ENCODE data around the gene EXOC3.
"Not testable (repeated sequence)": the region's sequence is repeated elsewhere in the genome, so short reads cannot be mapped to it uniquely, and the experiment has no call there.

The EXOC3 gene

GRCh38 chr5:500491-500890 is 57.5 kb downstream of the EXOC3 start:
- no peak for DNase-seq (ENCODE audit: low read depth in 2 of 2)

- no peak for DNase-seq (ENCODE audit: low read depth in 2 of 2)
These were observed 58.3 kb downstream of the EXOC3 start for GRCh38 chr5:501105-501830.

DNA sequence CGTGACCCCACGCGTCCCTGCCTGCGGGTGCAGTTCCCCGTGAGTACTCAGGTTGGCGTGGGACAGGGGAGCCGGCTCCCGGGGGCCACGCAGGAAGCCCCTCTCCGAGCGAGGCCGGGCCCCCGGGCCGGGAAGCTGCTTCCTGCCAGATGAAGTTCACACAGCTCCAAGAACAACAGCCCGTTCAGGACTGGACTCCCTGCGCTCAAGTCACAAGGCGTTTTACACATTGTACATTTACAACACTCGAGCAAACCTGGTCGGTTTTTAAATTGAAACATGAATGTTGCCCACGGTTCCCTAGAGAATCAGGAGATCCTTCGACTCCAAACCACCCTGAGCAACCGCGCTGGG is 58.8 kb downstream of the EXOC3 start:
- no peak for DNase-seq (ENCODE audit: low read depth in 2 of 2)

GRCh38 chr5:502325-503079 is 59.5 kb downstream of the EXOC3 start:
- DNase-seq (ENCODE audit: low read depth in 2 of 2): no peak

- no peak for DNase-seq (ENCODE audit: low read depth in 2 of 2)
These were observed 61.6 kb downstream of the EXOC3 start for GRCh38 chr5:504326-505154.

DNA sequence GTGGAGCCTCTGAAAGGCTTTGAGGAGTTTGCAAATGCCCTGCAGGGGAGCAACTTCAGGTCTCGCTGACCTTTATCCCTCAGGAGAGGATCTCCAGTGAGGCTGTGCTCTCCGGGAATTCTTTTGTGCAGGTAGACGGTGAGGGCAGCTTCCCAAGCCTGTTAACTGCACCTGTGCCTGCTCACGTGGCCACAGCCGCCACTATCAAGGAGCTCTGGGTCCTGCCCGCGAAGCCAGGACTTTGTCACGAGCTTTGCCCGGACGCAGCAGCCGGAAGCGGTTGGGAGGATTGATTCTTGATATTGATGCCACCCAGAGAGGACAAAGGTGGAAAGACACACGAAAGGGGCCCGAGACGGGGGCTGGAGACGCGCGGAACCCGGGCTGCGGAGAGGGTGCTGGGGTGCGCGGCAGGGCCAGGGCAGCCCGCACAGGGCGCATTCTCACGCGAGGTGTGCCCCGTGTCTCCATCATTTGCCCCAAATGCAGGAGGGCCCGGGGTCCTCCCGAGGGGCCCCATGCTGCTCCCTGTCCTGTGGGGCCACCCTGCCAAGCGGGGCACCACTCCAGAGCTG is 63.1 kb downstream of the EXOC3 start:
- DNase-seq (ENCODE audit: low read depth in 2 of 2): no peak

GRCh38 chr5:507986-508575 is 65.1 kb downstream of the EXOC3 start:
- not testable (repeated sequence) for DNase-seq (ENCODE audit: low read depth in 2 of 2)

GRCh38 chr5:509611-510185 is 66.7 kb downstream of the EXOC3 start:
- DNase-seq (ENCODE audit: low read depth in 2 of 2): no peak

- DNase-seq (ENCODE audit: low read depth in 2 of 2): no peak
These were observed 67.5 kb downstream of the EXOC3 start for GRCh38 chr5:510521-510920.

- no peak for DNase-seq (ENCODE audit: low read depth in 2 of 2)
These were observed 68.5 kb downstream of the EXOC3 start for GRCh38 chr5:511476-511875.

DNA sequence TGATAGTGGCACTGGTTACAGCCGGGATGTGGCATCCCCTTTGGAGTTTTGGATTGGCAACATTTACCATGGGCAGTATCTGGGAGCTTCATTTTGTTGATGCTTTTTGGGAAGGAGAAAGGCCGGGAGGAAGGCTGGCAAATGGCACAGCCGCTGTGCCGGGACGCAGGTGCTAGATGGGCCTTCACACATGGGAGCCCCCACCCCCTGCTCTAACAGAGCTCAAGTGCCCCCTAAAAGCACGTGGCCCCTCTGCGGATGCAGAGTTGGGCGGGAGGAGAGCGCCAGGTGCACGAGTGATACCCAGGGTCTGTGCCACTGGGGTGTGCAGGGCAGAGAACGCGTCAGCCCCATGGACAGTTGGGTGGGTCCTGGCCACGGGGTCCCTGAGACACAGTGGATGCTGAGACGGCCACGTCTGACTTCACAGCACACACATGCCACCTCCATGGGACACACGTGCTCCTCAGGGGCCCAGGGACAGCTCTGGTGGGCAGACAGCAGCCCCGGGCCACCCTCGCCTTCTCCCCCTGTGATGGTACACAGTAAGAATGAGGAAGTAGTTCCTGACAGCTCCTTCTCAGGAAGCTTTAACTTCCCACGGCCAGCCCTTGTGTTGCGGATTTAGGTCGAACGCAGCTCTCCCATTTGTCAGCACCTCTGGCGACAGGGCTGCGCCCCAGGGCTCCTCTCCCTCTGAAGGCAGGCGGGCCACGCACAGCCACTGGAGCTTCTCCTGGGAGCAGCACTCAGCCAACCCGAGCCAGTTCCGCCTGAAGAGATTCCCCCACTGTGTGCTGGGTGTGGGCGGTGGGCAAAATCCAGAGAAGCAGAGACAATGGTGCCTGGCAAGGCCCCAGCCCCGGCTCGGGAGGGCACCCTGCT is 70.5 kb downstream of the EXOC3 start:
- DNase-seq (ENCODE audit: low read depth in 2 of 2): no peak

GRCh38 chr5:514101-514485 is 71.1 kb downstream of the EXOC3 start:
- no peak for DNase-seq (ENCODE audit: low read depth in 2 of 2)

DNA sequence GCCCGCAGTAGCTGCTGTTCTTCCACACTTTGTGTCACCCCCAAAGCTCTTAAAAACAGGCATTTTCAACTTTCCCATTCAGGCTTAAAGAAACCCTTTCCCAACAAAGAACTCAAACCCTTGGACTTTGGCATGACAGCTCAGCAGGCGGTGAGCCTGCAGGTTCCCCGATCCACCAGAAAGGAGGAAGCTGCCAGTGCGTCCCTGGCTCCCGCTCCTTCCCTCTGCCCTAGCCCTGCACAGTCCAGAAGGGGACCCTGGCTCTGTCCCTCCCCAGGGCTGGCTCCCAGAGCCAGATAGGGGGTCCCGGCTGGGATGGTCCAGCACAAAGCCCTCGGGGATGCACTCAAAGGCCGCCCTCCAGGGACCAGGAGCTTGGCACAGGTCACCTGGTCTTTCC is 71.7 kb downstream of the EXOC3 start:
- no peak for DNase-seq (ENCODE audit: low read depth in 2 of 2)

DNA sequence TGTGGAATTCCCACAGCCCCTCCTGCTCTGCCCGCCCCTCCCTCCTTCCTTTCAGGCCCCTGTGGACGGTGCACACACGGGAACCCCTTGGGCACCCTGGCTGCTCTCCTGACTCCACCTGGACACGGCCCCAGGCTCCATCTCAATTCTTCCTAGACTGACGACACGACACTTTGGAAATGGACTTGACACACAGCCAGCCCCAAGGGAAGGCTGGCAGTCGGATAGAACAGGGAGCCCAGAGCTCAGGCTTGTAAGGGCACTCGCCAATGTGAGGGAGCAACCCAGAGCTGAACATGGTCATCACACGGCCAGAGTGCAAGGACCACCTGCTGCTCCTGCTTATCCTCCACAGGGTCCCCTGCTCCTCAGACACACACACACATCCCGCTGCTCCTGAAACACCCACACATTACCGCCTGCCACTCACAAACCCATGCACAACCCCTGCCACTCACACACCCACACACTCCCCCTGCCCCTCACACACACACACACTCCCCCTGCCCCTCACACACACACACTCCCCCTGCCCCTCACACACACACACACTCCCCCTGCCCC is 72.4 kb downstream of the EXOC3 start:
- no peak for DNase-seq (ENCODE audit: low read depth in 2 of 2)

DNA sequence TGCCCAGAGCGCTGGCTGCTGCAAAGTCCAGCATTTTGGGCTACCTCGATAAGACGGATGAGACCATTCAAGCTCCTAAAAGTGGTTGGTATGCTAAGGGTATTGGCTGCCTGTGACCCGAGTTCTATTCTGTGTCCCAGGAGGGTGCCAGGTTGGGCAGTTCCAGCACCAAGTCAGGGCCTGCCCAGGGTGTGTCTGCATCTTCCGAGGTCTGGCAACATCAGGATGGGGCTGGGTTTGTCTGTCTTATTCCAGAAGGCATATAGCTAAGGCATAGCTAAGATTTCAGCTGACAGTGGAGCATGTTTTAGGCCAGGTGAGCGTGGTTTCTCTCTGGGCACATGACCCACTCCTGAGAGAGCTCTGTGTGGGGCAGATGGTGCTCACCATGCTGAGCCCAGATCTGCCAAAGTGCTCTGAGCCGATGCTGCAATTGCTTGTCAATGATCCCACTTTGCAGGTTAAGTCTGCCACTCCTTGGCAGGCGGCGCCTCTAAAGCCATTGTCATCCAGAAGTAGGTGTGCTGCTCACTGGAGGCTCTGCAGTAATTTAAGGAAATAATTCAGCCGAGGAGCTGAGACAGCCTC is 73.5 kb downstream of the EXOC3 start:
- DNase-seq (ENCODE audit: low read depth in 2 of 2): no peak

Measured in stimulated activated CD4-positive, alpha-beta T cell treated with anti-CD3 and anti-CD28 coated beads, Interleukin-1b, Interleukin-23, amount 100 ng/mL, for 4 hours (primary cell).